H1 (cell line): ENCODE results near the gene LIPE. TPM values are rescaled to one million over a fixed set of nuclear protein-coding genes. Genes with fewer than 3 reads are reported as not detected.

ENCODE experiments used
- CTCF ChIA-PET: fragments of 300-600 bp; sonication (Branson Sonifier 250); formaldehyde crosslinking; loops from one replicate; lab custom pipeline; 2021; ENCODE audit not compliant: partially characterized antibody; lab: Charles Lee
- POLR2A ChIA-PET: fragments of 300-600 bp; sonication (Branson Sonifier 250); formaldehyde crosslinking; loops from one replicate; lab custom pipeline; 2021; ENCODE audit warnings: inconsistent platforms; ENCODE audit not compliant: partially characterized antibody; lab: Charles Lee
- DNase-seq, 2 experiments: peaks; one replicate each; pipeline versions ENCODE4 v3.0.0 to v3.0.0-alpha.2; 2010 to 2022; ENCODE audit warnings: low spot score in 2 of 2, low read depth in 1 of 2, mixed read lengths in 1 of 2
- FAIRE-seq: peaks from 2 replicates; lab custom pipeline; 2011; peaks lifted over from hg19 to GRCh38; lab: Jason Lieb, UNC
- H2AFZ ChIP-seq: 2 replicates; pipeline ENCODE4 v1.8.1; 2012; ENCODE audit warnings: low read length, inconsistent platforms
- H2AK5ac ChIP-seq: 2 replicates; pipeline ENCODE4 v1.6.1; 2013; ENCODE audit warnings: low read depth, low read length
- H2BK120ac ChIP-seq: replicated peaks from 2 replicates; pipeline ENCODE3; 2013; ENCODE audit warnings: low read depth, low read length, inconsistent platforms
- H2BK12ac ChIP-seq: 2 replicates; pipeline ENCODE4 v1.6.1; 2013; ENCODE audit warnings: low read depth, low read length
- H2BK15ac ChIP-seq: 2 replicates; pipeline ENCODE4 v1.6.1; 2013; ENCODE audit warnings: low read length
- H2BK20ac ChIP-seq: 2 replicates; pipeline ENCODE4 v1.6.1; 2013; ENCODE audit warnings: low read length
- H2BK5ac ChIP-seq: 2 replicates; pipeline ENCODE4 v1.6.1; 2013; ENCODE audit warnings: low read depth, low read length
- H3K14ac ChIP-seq: 2 replicates; pipeline ENCODE4 v1.6.1; 2013; ENCODE audit warnings: inconsistent platforms; ENCODE audit not compliant: insufficient read length
- H3K18ac ChIP-seq: 2 replicates; pipeline ENCODE4 v1.6.1; 2013; ENCODE audit warnings: low read length; ENCODE audit errors: extremely low read depth
- H3K23ac ChIP-seq: 2 replicates; pipeline ENCODE4 v1.6.1; 2013; ENCODE audit warnings: inconsistent platforms; ENCODE audit not compliant: insufficient read length
- H3K23me2 ChIP-seq: 2 replicates; pipeline ENCODE4 v1.6.1; 2013; ENCODE audit warnings: low read depth, low read length
- H3K27ac ChIP-seq: 2 replicates; pipeline ENCODE4 v1.6.1; 2011; ENCODE audit warnings: low read depth, low read length, inconsistent platforms
- H3K27me3 ChIP-seq, 4 experiments: replicated peaks in 1 of 4; 1 replicate in 1 of 4; 2 replicates in 3 of 4; pipeline versions ENCODE4 v1.6.1 to v1.8.1; 2011 to 2013; ENCODE audit warnings: low read length in 3 of 4, mild to moderate bottlenecking in 3 of 4, inconsistent platforms in 2 of 4, mixed read lengths in 2 of 4, moderate library complexity in 1 of 4; ENCODE audit not compliant: control insufficient read depth in 3 of 4, insufficient read depth in 3 of 4; ENCODE audit errors: extremely low read depth in 1 of 4
- H3K36me3 ChIP-seq, 4 experiments: 2 replicates each; pipeline versions ENCODE4 v1.6.1 to v1.8.1; 2011 to 2013; ENCODE audit warnings: mild to moderate bottlenecking in 4 of 4, low read length in 3 of 4, moderate library complexity in 2 of 4, control low read depth in 1 of 4, inconsistent platforms in 1 of 4; ENCODE audit not compliant: insufficient read depth in 4 of 4, control insufficient read depth in 2 of 4
- H3K4ac ChIP-seq: replicated peaks from 2 replicates; pipeline ENCODE3; 2013; ENCODE audit warnings: low read length, low read depth, mixed read lengths, inconsistent platforms; ENCODE audit not compliant: insufficient read length
- H3K4me1 ChIP-seq, 4 experiments: replicated peaks in 1 of 4; 1 replicate in 1 of 4; 2 replicates in 3 of 4; pipeline versions ENCODE4 v1.6.1 to v1.8.1; 2011 to 2013; ENCODE audit warnings: low read length in 3 of 4, inconsistent platforms in 2 of 4, mixed read lengths in 1 of 4; ENCODE audit not compliant: insufficient read depth in 4 of 4, control insufficient read depth in 3 of 4
- H3K4me2 ChIP-seq, 2 experiments: 2 replicates each; pipeline versions ENCODE4 v1.6.1 to v1.8.1; 2011 to 2013; ENCODE audit warnings: low read depth in 2 of 2, low read length in 2 of 2, control low read depth in 1 of 2, inconsistent platforms in 1 of 2, mild to moderate bottlenecking in 1 of 2; ENCODE audit not compliant: insufficient read depth in 1 of 2
- H3K4me3 ChIP-seq, 4 experiments: fragments of 200-600, 300-600 bp in 1 of 4; sonication (generic), shearing (Covaris generic), sonication (Bioruptor Twin) in 1 of 4; 2 replicates each; pipeline versions ENCODE4 v1.5.1 to v1.8.1; 2011 to 2016; ENCODE audit warnings: low read length in 4 of 4, low read depth in 3 of 4, control low read depth in 2 of 4, inconsistent platforms in 2 of 4, mild to moderate bottlenecking in 2 of 4, mixed read lengths in 1 of 4, moderate library complexity in 1 of 4; ENCODE audit not compliant: insufficient read depth in 2 of 4; ENCODE audit errors: extremely low read depth in 1 of 4
- H3K56ac ChIP-seq: replicated peaks from 2 replicates; pipeline ENCODE3; 2013; ENCODE audit warnings: low read depth, mild to moderate bottlenecking, mixed read lengths, low read length, inconsistent platforms; ENCODE audit not compliant: insufficient read length
- H3K79me1 ChIP-seq: 2 replicates; pipeline ENCODE4 v1.6.1; 2013; ENCODE audit warnings: low read depth, low read length, control low read depth
- H3K79me2 ChIP-seq, 2 experiments: 2 replicates each; pipeline versions ENCODE4 v1.6.1 to v1.8.1; 2012 to 2013; ENCODE audit warnings: low read length in 2 of 2, mild to moderate bottlenecking in 2 of 2, inconsistent platforms in 1 of 2; ENCODE audit not compliant: insufficient read depth in 2 of 2, control insufficient read depth in 1 of 2
- H3K9ac ChIP-seq, 4 experiments: replicated peaks in 1 of 4; 1 replicate in 1 of 4; 2 replicates in 3 of 4; pipeline versions ENCODE4 v1.6.1 to v1.8.1; 2011 to 2013; ENCODE audit warnings: low read depth in 3 of 4, low read length in 3 of 4, control low read depth in 2 of 4, mild to moderate bottlenecking in 2 of 4, moderate library complexity in 2 of 4, inconsistent platforms in 1 of 4; ENCODE audit errors: extremely low read depth in 1 of 4
- H3K9me3 ChIP-seq, 2 experiments: 2 replicates each; pipeline versions ENCODE4 v1.6.1 to v1.8.1; 2012 to 2013; ENCODE audit warnings: mild to moderate bottlenecking in 2 of 2, moderate library complexity in 2 of 2, control low read depth in 1 of 2, inconsistent platforms in 1 of 2, low read depth in 1 of 2, low read length in 1 of 2, mixed read lengths in 1 of 2; ENCODE audit not compliant: insufficient read depth in 2 of 2
- H4K20me1 ChIP-seq, 2 experiments: replicated peaks in 1 of 2; 2 replicates each; pipeline versions ENCODE3 to v1.8.1; 2011 to 2013; ENCODE audit warnings: inconsistent platforms in 2 of 2, low read length in 2 of 2, mild to moderate bottlenecking in 1 of 2; ENCODE audit not compliant: insufficient read depth in 2 of 2, control insufficient read depth in 1 of 2
- H4K5ac ChIP-seq: 2 replicates; pipeline ENCODE4 v1.6.1; 2013; ENCODE audit warnings: low read length, low read depth, mixed read lengths, inconsistent platforms; ENCODE audit not compliant: insufficient read length
- H4K8ac ChIP-seq: 2 replicates; pipeline ENCODE4 v1.8.0; 2013; ENCODE audit warnings: mild to moderate bottlenecking, moderate library complexity, low read length, inconsistent platforms; ENCODE audit not compliant: insufficient read depth; ENCODE audit errors: extremely low read depth
- H4K91ac ChIP-seq: replicated peaks from 2 replicates; pipeline ENCODE3; 2013; ENCODE audit warnings: low read length, mixed read lengths, inconsistent platforms; ENCODE audit not compliant: insufficient read length
- CEBPB ChIP-seq: IDR thresholded peaks from 2 replicates; pipeline ENCODE4 v1.6.1; 2012; ENCODE audit warnings: low read depth, low read length
- CTBP2 ChIP-seq: IDR thresholded peaks from 2 replicates; pipeline ENCODE4 v1.7.0; 2011; ENCODE audit warnings: borderline replicate concordance, mild to moderate bottlenecking, moderate library complexity, mixed read lengths, low read length; ENCODE audit not compliant: insufficient read depth, insufficient read length
- EP300 ChIP-seq, 2 experiments: IDR thresholded peaks; 1 replicate in 1 of 2; 2 replicates in 1 of 2; pipeline ENCODE4 v1.6.1; 2011 to 2012; ENCODE audit warnings: low read depth in 2 of 2, low read length in 2 of 2, mild to moderate bottlenecking in 2 of 2, borderline replicate concordance in 1 of 2, inconsistent platforms in 1 of 2, moderate library complexity in 1 of 2
- GTF2F1 ChIP-seq: IDR thresholded peaks from 2 replicates; pipeline ENCODE4 v1.6.1; 2012; ENCODE audit warnings: low read depth, low read length, improper control_type of control experiment, borderline replicate concordance
- HDAC6 ChIP-seq: IDR thresholded peaks from one replicate; pipeline ENCODE4 v1.7.1; 2012; ENCODE audit warnings: low read depth, mild to moderate bottlenecking, inconsistent platforms, low read length, moderate library complexity
- JUND ChIP-seq: IDR thresholded peaks from 2 replicates; pipeline ENCODE4 v1.6.1; 2011; ENCODE audit warnings: mild to moderate bottlenecking, improper control_type of control experiment, low read length
- KDM5A ChIP-seq: fragments of 200-600 bp; IDR thresholded peaks from 2 replicates; pipeline ENCODE4 v1.7.1; 2012; ENCODE audit warnings: mild to moderate bottlenecking, low read length, inconsistent platforms, mixed read lengths
- RNF2 ChIP-seq: fragments of 200-900, 300-1000 bp; sonication (generic); IDR thresholded peaks from 2 replicates; pipeline ENCODE4 v1.7.1; 2016; ENCODE audit warnings: borderline replicate concordance, low read depth, mild to moderate bottlenecking, antibody characterized with exemption, low read length; ENCODE audit not compliant: poor library complexity, severe bottlenecking; ENCODE audit errors: missing control alignments
- SP2 ChIP-seq: IDR thresholded peaks from 2 replicates; pipeline ENCODE4 v1.6.1; 2012; ENCODE audit warnings: mild to moderate bottlenecking, low read length, inconsistent platforms
- TAF7 ChIP-seq: optimal IDR thresholded peaks from 2 replicates; pipeline ENCODE3; 2011; ENCODE audit warnings: low read depth, mild to moderate bottlenecking, inconsistent platforms, low read length, moderate library complexity, borderline replicate concordance
- TBP ChIP-seq: IDR thresholded peaks from 2 replicates; pipeline ENCODE4 v1.6.1; 2011; ENCODE audit warnings: low read depth, low read length, improper control_type of control experiment
- ZNF274 ChIP-seq: IDR thresholded peaks from 2 replicates; pipeline ENCODE4 v1.7.0; 2012; ENCODE audit warnings: low read length, borderline replicate concordance; ENCODE audit errors: extremely low read depth
- WGBS, 2 experiments: shearing (Covaris generic) in 1 of 2; methylation state at CpG; one replicate each; pipeline versions ENCODE4 v1.1.6 to v1.1.7; 2013 to 2015; ENCODE audit warnings: low lambda C conversion rate in 2 of 2, mixed read lengths in 2 of 2, inconsistent platforms in 1 of 2, low coverage in 1 of 2, missing lambda C conversion rate in 1 of 2; ENCODE audit not compliant: insufficient replicate concordance in 2 of 2, insufficient coverage in 1 of 2, insufficient read length in 1 of 2; ENCODE audit errors: extremely low coverage in 1 of 2, missing lambda C conversion rate in 1 of 2; 5-methylcytosine and 5-hydroxymethylcytosine counted together
- polyA plus RNA-seq, 7 experiments: library from polyadenylated mRNA; depleted of rRNA in 3 of 7; stranded (reverse) in 5 of 7; unstranded in 2 of 7; fragments of >200 nt in 5 of 7; fragments of 200-250 nt in 2 of 7; gene quantifications; 1 replicate in 5 of 7; 2 replicates in 1 of 7; 4 replicates in 1 of 7; pipeline versions ENCODE4 v1.2.1 to v1.2.3, GENCODE V29; 2011 to 2013; ENCODE audit warnings: missing spikeins in 2 of 7, mixed read lengths in 2 of 7
- total RNA-seq: library from RNA; stranded (reverse); fragmentation: NEBNext Ultra II Directional; extraction: Animal tissue kit (Norgen Biotek cat#: 25700); gene quantifications from 2 replicates; pipeline ENCODE4 v1.2.1, GENCODE V29; 2021
- TF ChIP-seq, protein P1 (sequence below): IDR thresholded peaks from 2 replicates; pipeline ENCODE4 v1.6.1; 2012; ENCODE audit warnings: inconsistent platforms

The LIPE gene
- total and polyA plus RNA-seq, 2 of the 8 experiments (the other 6 are each of a cell fraction or from before 2014, with no cell fraction given) = 8.7 to 15.9 TPM

DNA sequence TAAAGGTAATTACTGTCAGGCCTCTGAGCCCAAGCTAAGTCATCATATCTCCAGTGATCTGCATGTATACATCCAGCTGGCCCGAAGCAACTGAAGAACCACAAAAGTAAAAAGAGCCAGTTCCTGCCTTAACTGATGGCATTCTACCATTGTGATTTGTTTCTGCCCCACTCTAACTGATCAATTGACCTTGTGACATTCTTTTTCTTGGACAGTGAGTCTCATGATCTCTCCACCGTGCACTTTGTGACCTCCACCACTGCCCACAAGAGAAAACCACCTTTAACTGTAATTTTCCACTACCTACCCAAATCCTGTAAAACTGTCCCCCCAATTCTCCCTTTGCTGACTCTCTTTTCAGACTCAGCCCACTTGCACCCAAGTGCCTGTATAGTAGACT, 32.7 kb upstream of the LIPE start:
- 94% methylated on average over 2 of the region's 2 CpGs; no CpG with 5 or more reads in 1 of the 2 experiments for WGBS, 2 experiments
- H3K4me2 ChIP-seq = no peak overlapping the region
- H2BK5ac ChIP-seq = no peak overlapping the region
- H3K4me1 ChIP-seq = no peaks in the 10 kb centered on the region; a peak in 2 of 7 replicates
- ChIA-PET CTCF (interaction anchor here (0.8 to 2.5 kb wide), 7 partner anchors 9 to 70 kb away, joined by 3 to 11 read pairs (median 5); no protein-coding TSS in a partner anchor), POLR2A (interaction anchor here (1.2 kb wide), 2 partner anchors 10 to 12 kb away, joined by 3 to 4 read pairs; no protein-coding TSS in a partner anchor)
- H4K5ac ChIP-seq = no peak overlapping the region
- H3K79me1 ChIP-seq = no peaks in the 10 kb centered on the region
- H3K9me3 ChIP-seq = no peaks in the 10 kb centered on the region
- no peaks in the 10 kb centered on the region for H3K36me3 ChIP-seq
- no peak overlapping the region for H3K23ac ChIP-seq
- no peak overlapping the region for H4K8ac ChIP-seq
- no peaks in the 10 kb centered on the region for H3K23me2 ChIP-seq
- H2BK12ac ChIP-seq = peak overlapping the region; percentile 20; the same call in 1 of the 2 replicates
- H3K18ac ChIP-seq = no peak overlapping the region
- no peaks in the 10 kb centered on the region for H3K79me2 ChIP-seq
- no peak overlapping the region for H3K4me3 ChIP-seq
- no peak overlapping the region for H2BK15ac ChIP-seq
- H2BK120ac ChIP-seq = no peak overlapping the region
- H3K14ac ChIP-seq = no peak overlapping the region
- FAIRE-seq (no peak), DNase-seq (no peak)
- no peaks in the 10 kb centered on the region for H3K27me3 ChIP-seq
- H2AFZ ChIP-seq = no peak overlapping the region
- H4K91ac ChIP-seq = no peak overlapping the region
- no peaks in the 10 kb centered on the region for H4K20me1 ChIP-seq
- H2BK20ac ChIP-seq = no peak overlapping the region
- no peak overlapping the region for H3K27ac ChIP-seq
- H3K4ac ChIP-seq = no peak overlapping the region
- no peak overlapping the region for H3K56ac ChIP-seq
- no peak overlapping the region for H2AK5ac ChIP-seq
- no peak overlapping the region; a peak in 1 of 7 replicates for H3K9ac ChIP-seq
- TF ChIP-seq, protein P1, sequence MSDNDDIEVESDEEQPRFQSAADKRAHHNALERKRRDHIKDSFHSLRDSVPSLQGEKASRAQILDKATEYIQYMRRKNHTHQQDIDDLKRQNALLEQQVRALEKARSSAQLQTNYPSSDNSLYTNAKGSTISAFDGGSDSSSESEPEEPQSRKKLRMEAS = no peak
- TF ChIP-seq GTF2F1 (no peak), EP300 (IDR thresholded peaks at IDR 0.05; ENCODE audit: borderline replicate concordance in 1 of 2, low read depth in 2 of 2, low read length in 2 of 2) (no peak), HDAC6 (no peak), ZNF274 (no peak), TBP (no peak), RNF2 (no peak), TAF7 (no peak), KDM5A (no peak), CTBP2 (no peak), SP2 (no peak), CEBPB (no peak), JUND (no peak)
